ENCODE results near the gene CDH5.

CDH5 gene

GRCh38 chr16:66387817-66388332 is 21.4 kb downstream of the CDH5 start:
- Histone ChIP-seq H3K27me3 (replicated peaks; ENCODE audit: control insufficient read depth, insufficient read depth, low read length) (no peaks in the 10 kb centered on the region), H3K4me3 (replicated peaks; ENCODE audit: low read depth, low read length) (no peak overlapping the region), H3K36me3 (ENCODE audit: control insufficient read depth, insufficient read depth, low read length) (no peaks in the 10 kb centered on the region)
- TF ChIP-seq CTCF (IDR thresholded peaks at IDR 0.05; ENCODE audit: insufficient read depth, low read length, poor library complexity, severe bottlenecking), result no peak
- DNase-seq (ENCODE audit: extremely low read depth, insufficient read length), result no peak

- DNase-seq (ENCODE audit: extremely low read depth, insufficient read length), result no peak
- TF ChIP-seq CTCF (IDR thresholded peaks at IDR 0.05; ENCODE audit: insufficient read depth, low read length, poor library complexity, severe bottlenecking), result no peak
- no peaks in the 10 kb centered on the region for H3K36me3 ChIP-seq (ENCODE audit: control insufficient read depth, insufficient read depth, low read length)
These were observed 22.1 kb downstream of the CDH5 start for GRCh38 chr16:66388350-66389139.

GRCh38 chr16:66389256-66390176 is 23.0 kb downstream of the CDH5 start:
- Histone ChIP-seq H3K4me3 (replicated peaks; ENCODE audit: low read depth, low read length) (no peak overlapping the region), H3K36me3 (ENCODE audit: control insufficient read depth, insufficient read depth, low read length) (no peaks in the 10 kb centered on the region), H3K27me3 (replicated peaks; ENCODE audit: control insufficient read depth, insufficient read depth, low read length) (no peaks in the 10 kb centered on the region)
- DNase-seq (ENCODE audit: extremely low read depth, insufficient read length), result no peak
- no peak for TF ChIP-seq CTCF (IDR thresholded peaks at IDR 0.05; ENCODE audit: insufficient read depth, low read length, poor library complexity, severe bottlenecking)

More at GRCh38 chr16:66388350-66389139, 22.1 kb downstream of the CDH5 start:
- no peaks in the 10 kb centered on the region for H3K27me3 ChIP-seq (replicated peaks; ENCODE audit: control insufficient read depth, insufficient read depth, low read length)
- no peak overlapping the region for H3K4me3 ChIP-seq (replicated peaks; ENCODE audit: low read depth, low read length)

- H3K36me3 ChIP-seq (ENCODE audit: control insufficient read depth, insufficient read depth, low read length), result no peaks in the 10 kb centered on the region
- no peak for DNase-seq (ENCODE audit: extremely low read depth, insufficient read length)
- no peak overlapping the region for H3K4me3 ChIP-seq (replicated peaks; ENCODE audit: low read depth, low read length)
- no peaks in the 10 kb centered on the region for H3K27me3 ChIP-seq (replicated peaks; ENCODE audit: control insufficient read depth, insufficient read depth, low read length)
- TF ChIP-seq CTCF (IDR thresholded peaks at IDR 0.05; ENCODE audit: insufficient read depth, low read length, poor library complexity, severe bottlenecking), result no peak
These were observed 24.0 kb downstream of the CDH5 start for GRCh38 chr16:66390346-66391108.

All from GM06990 (cell line).